Smooth muscle cell (in vitro differentiated cells): Measurements from ENCODE around the gene CPNE2. TPM values are rescaled to one million over a fixed set of nuclear protein-coding genes. Genes with fewer than 3 reads are reported as not detected.

ENCODE experiments used
- DNase-seq: peaks from one replicate; lab custom pipeline; 2025; ENCODE audit not compliant: unreplicated experiment; lab: John Stamatoyannopoulos, UW
- H2AFZ ChIP-seq: fragments of 200-600 bp; sonication (generic); 2 replicates; pipeline ENCODE4 v1.6.0; 2016; ENCODE audit warnings: antibody characterized with exemption, low read depth, mild to moderate bottlenecking
- H3F3A ChIP-seq: fragments of 200-600 bp; sonication (generic); 2 replicates; pipeline ENCODE4 v1.6.0; 2017; ENCODE audit warnings: antibody characterized with exemption, low read depth
- H3K27ac ChIP-seq: fragments of 200-600 bp; sonication (generic); 2 replicates; pipeline ENCODE4 v1.5.1; 2016; ENCODE audit warnings: low read depth, mild to moderate bottlenecking
- H3K27me3 ChIP-seq: fragments of 200-600 bp; sonication (generic); 2 replicates; pipeline ENCODE4 v1.6.1; 2016; ENCODE audit warnings: low read depth, mild to moderate bottlenecking
- H3K36me3 ChIP-seq: fragments of 200-600 bp; sonication (generic); 2 replicates; pipeline ENCODE4 v1.5.1; 2016; ENCODE audit warnings: low read depth
- H3K4me1 ChIP-seq: fragments of 200-600 bp; sonication (generic); 2 replicates; pipeline ENCODE4 v1.5.1; 2016; ENCODE audit warnings: low read depth
- H3K4me2 ChIP-seq: fragments of 200-600 bp; sonication (generic); 2 replicates; pipeline ENCODE4 v1.6.0; 2016; ENCODE audit warnings: mild to moderate bottlenecking
- H3K4me3 ChIP-seq: fragments of 200-600 bp; sonication (generic); 2 replicates; pipeline ENCODE4 v1.5.1; 2016; ENCODE audit warnings: mild to moderate bottlenecking
- H3K79me2 ChIP-seq: fragments of 200-600 bp; sonication (generic); 2 replicates; pipeline ENCODE4 v1.6.0; 2016; ENCODE audit warnings: low read depth, mild to moderate bottlenecking
- H3K9ac ChIP-seq: fragments of 200-600 bp; sonication (generic); 2 replicates; pipeline ENCODE4 v1.6.0; 2016; ENCODE audit warnings: low read depth
- H3K9me3 ChIP-seq: fragments of 200-600 bp; sonication (generic); replicated peaks from 2 replicates; pipeline ENCODE4 v1.5.1; 2016; ENCODE audit warnings: low read depth
- H4K20me1 ChIP-seq: fragments of 200-600 bp; sonication (generic); 2 replicates; pipeline ENCODE4 v1.6.0; 2016; ENCODE audit warnings: low read depth
- CTCF ChIP-seq: fragments of 200-600 bp; sonication (generic); IDR thresholded peaks from 2 replicates; pipeline ENCODE4 v1.5.1; 2017; ENCODE audit warnings: borderline replicate concordance, mild to moderate bottlenecking, antibody characterized with exemption; ENCODE audit not compliant: insufficient read depth, poor library complexity, severe bottlenecking
- WGBS: methylation state at CpG from one replicate; pipeline ENCODE4 v1.1.7; 2016; ENCODE audit warnings: low lambda C conversion rate; 5-methylcytosine and 5-hydroxymethylcytosine counted together
- polyA plus RNA-seq: library from polyadenylated mRNA; unstranded; fragments of >200 nt; fragmentation: Nextera tagmentation; extraction: Ambion mirVana; gene quantifications from 2 replicates; pipeline ENCODE4 v1.2.1, GENCODE V29; 2016
- total RNA-seq: library from RNA; depleted of rRNA; stranded (reverse); fragments of >200 nt; gene quantifications from 2 replicates; pipeline ENCODE4 v1.2.3, GENCODE V29; 2014

CPNE2 gene
- total RNA-seq (18.2 and 19.3 TPM in 2 replicates), polyA plus RNA-seq (19.8 and 27.2 TPM in 2 replicates)

GRCh38 chr16:57091975-57092785 lies at the start of gene CPNE2:
TSS of gene CPNE2 (plus strand) at chr16:57092583. CDS start at chr16:57110743, 18,160 bp downstream.
- DNase-seq = peak; percentile 23
- H2AFZ ChIP-seq = peak within 1 kb of the TSS; percentile 93
- H3K4me3 ChIP-seq = peak within 1 kb of the TSS; percentile 84
- H3K27me3 ChIP-seq = no peaks in the 10 kb centered on the region
- peak within 1 kb of the TSS; percentile 39 for H3K9ac ChIP-seq
- H3K4me1 ChIP-seq = peaks cover 9% of the 10 kb centered on the region
- under 1% methylated on average over 70 of the region's 100 CpGs for WGBS
- peak; percentile 5 for TF ChIP-seq CTCF
- H3K79me2 ChIP-seq = peaks cover 13% of the 10 kb centered on the region
- H3K9me3 ChIP-seq = no peaks in the 10 kb centered on the region
- H3F3A ChIP-seq = peaks cover 5% of the 10 kb centered on the region
- H3K27ac ChIP-seq = peak within 1 kb of the TSS; percentile 47
- peak within 1 kb of the TSS; percentile 99 for H3K4me2 ChIP-seq
- peaks cover 7% of the 10 kb centered on the region for H4K20me1 ChIP-seq
- H3K36me3 ChIP-seq = no peaks in the 10 kb centered on the region

DNA sequence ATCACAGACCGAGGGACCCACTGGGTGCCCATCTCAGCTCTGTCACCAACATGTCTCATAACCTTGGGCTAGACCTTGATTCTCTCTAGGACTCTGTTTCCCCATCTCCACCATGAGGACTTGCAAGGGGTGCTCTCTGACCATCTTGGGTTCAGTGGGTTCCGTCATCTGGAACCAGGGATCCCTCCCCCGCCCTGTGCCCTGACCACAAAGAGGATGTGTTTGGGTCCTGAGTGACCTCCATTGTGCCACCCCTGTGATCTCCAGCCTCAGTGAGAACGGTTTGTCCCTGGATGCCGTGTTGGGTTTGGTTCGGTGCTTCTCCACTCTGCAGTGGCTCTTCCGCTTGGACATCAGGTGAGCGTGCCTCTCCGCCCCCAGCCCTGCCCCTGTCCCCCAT lies 49.1 kb upstream of the CPNE2 start:
- Histone ChIP-seq H3K4me1 (no peaks in the 10 kb centered on the region), H3K9me3 (no peaks in the 10 kb centered on the region), H4K20me1 (no peaks in the 10 kb centered on the region), H3F3A (no peaks in the 10 kb centered on the region), H3K27me3 (no peaks in the 10 kb centered on the region), H3K9ac (no peak overlapping the region), H3K4me2 (no peak overlapping the region), H3K4me3 (no peak overlapping the region), H2AFZ (no peak overlapping the region), H3K36me3 (no peaks in the 10 kb centered on the region), H3K27ac (no peak overlapping the region), H3K79me2 (no peaks in the 10 kb centered on the region)
- 96% methylated on average over 9 of the region's 9 CpGs for WGBS
- no peak for DNase-seq
- no peak for TF ChIP-seq CTCF

GRCh38 chr16:57044931-57045693 lies 47.3 kb upstream of the CPNE2 start:
- no peaks in the 10 kb centered on the region for H3K9me3 ChIP-seq
- no peak overlapping the region for H2AFZ ChIP-seq
- no peak for DNase-seq
- WGBS = 78% methylated on average over 10 of the region's 12 CpGs
- no peak for TF ChIP-seq CTCF
- no peaks in the 10 kb centered on the region for H3K36me3 ChIP-seq
- H3K27ac ChIP-seq = no peak overlapping the region
- H3K4me2 ChIP-seq = no peak overlapping the region
- no peaks in the 10 kb centered on the region for H3K4me1 ChIP-seq
- H3K79me2 ChIP-seq = no peaks in the 10 kb centered on the region
- no peaks in the 10 kb centered on the region for H3K27me3 ChIP-seq
- no peak overlapping the region for H3K4me3 ChIP-seq
- no peaks in the 10 kb centered on the region for H3F3A ChIP-seq
- H4K20me1 ChIP-seq = no peaks in the 10 kb centered on the region
- no peak overlapping the region for H3K9ac ChIP-seq
